GM21723 (cell line): Measurements from ENCODE around the gene DIS3L.
"Not testable (repeated sequence)": the region's sequence is repeated elsewhere in the genome, so short reads cannot be mapped to it uniquely, and the experiment has no call there.

Experiments used
- ATAC-seq: cut with Tn5 transposase; IDR thresholded peaks from one replicate; pipeline ENCODE4 v1.9.1; 2021; ENCODE audit warnings: mild to moderate bottlenecking, moderate library complexity; ENCODE audit not compliant: unreplicated experiment

The DIS3L gene

GRCh38 chr15:66276546-66276945, 16.8 kb upstream of the DIS3L start:
- no peak for ATAC-seq

GRCh38 chr15:66278056-66278455, 15.3 kb upstream of the DIS3L start:
- ATAC-seq, result no peak

GRCh38 chr15:66278671-66279070, 14.7 kb upstream of the DIS3L start:
- no peak for ATAC-seq

- ATAC-seq, result no peak
These were observed 9.1 kb upstream of the DIS3L start for GRCh38 chr15:66284271-66284670.

GRCh38 chr15:66285533-66286280, 7.7 kb upstream of the DIS3L start:
- no peak for ATAC-seq

- no peak for ATAC-seq
These were observed 5.8 kb upstream of the DIS3L start for GRCh38 chr15:66287461-66288057.

GRCh38 chr15:66288093-66288492, 5.3 kb upstream of the DIS3L start:
- no peak for ATAC-seq

GRCh38 chr15:66288551-66289185, 4.7 kb upstream of the DIS3L start:
- ATAC-seq, result no peak

GRCh38 chr15:66290007-66290406, 3.4 kb upstream of the DIS3L start:
- no peak for ATAC-seq

GRCh38 chr15:66290518-66290917, 2.9 kb upstream of the DIS3L start:
- no peak for ATAC-seq

- ATAC-seq, result no peak
These were observed 1.4 kb upstream of the DIS3L start for GRCh38 chr15:66291816-66292570.

- ATAC-seq, result no peak
These were observed 573 bp upstream of the DIS3L start for GRCh38 chr15:66292571-66293418.

- peak; percentile 28 for ATAC-seq
These were observed 976 bp downstream of the DIS3L start for GRCh38 chr15:66294157-66294931.

GRCh38 chr15:66294932-66295235, 1.5 kb downstream of the DIS3L start:
- ATAC-seq, result no peak

GRCh38 chr15:66296186-66296585, 2.8 kb downstream of the DIS3L start:
- no peak for ATAC-seq

- ATAC-seq, result no peak
These were observed 5.5 kb downstream of the DIS3L start for GRCh38 chr15:66298803-66299251.

GRCh38 chr15:66302489-66303278, 9.3 kb downstream of the DIS3L start:
- no peak for ATAC-seq

GRCh38 chr15:66304425-66304824, 11.1 kb downstream of the DIS3L start:
- ATAC-seq, result not testable (repeated sequence)

GRCh38 chr15:66306381-66306780, 13.0 kb downstream of the DIS3L start:
- no peak for ATAC-seq
